Stimulated activated CD8-positive, alpha-beta memory T cell treated with anti-CD3 and anti-CD28 coated beads, Interleukin-2, amount 100 ng/mL, for 1 hour (primary cell): ENCODE data around the gene DCAF10.
"Not testable (repeated sequence)": the region's sequence is repeated elsewhere in the genome, so short reads cannot be mapped to it uniquely, and the experiment has no call there.

ENCODE experiments used
- DNase-seq, 2 donors: peaks; one replicate each; pipeline ENCODE4 v3.0.0-alpha.2; 2020; ENCODE audit warnings: low read depth in 2 of 2

Gene DCAF10

DNA sequence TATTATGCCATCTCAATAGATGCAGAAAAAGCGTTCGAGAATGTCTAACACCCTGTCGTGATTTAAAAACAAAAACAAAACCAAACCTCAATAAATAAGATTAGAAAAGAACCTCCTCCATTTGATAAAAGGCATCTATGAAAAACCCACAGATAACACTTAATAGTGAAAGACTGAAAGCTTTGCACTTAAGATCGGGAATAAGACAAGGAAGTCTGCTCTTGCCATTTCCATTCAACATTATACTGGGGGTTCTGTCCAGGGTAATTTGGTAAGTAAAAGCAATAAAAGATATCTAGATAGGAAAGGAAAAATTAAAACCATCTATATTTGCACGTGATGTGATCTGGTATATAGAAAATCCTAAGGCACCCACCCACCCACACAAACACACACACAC, 8.5 kb upstream of the DCAF10 start:
- no peak for DNase-seq

DNA sequence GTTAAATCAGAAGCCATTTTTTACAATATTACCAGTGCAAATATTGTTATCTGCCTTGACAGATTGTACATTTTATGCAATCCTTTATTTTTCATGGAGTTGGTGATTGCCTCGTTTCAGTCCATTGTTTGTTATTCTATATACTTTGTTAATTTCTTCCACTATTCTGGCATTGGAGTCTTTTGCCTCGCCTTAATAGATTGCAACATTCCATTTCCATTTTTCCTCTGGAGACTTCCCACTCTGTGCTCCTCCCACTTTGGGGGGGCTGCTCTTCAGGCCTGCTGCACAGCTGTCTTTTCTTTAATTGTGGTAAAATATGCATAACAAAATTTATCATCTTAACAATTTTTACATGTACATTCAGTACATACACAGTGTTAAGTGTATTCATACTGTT, 4.4 kb upstream of the DCAF10 start:
- no peak for DNase-seq

DNA sequence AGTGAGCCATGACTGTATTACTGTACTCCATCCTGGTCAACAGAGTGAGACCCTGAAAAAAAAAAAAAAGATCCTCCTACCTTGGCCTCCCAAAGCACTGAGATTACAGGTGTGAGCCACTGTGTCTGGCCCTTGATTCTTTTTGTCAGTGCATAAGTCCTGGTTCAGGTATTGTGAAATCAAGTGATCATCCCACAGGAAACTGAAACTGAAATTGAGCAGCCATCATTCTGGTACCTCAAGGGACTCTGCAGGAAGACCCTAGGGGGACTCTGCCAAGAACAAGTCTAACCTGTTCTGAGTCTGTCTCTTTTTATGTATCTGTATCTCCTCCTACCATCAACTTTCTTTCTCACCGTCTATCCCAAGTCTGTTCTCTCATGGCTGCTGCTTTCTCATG, 1.9 kb upstream of the DCAF10 start:
- no peak for DNase-seq

DNA sequence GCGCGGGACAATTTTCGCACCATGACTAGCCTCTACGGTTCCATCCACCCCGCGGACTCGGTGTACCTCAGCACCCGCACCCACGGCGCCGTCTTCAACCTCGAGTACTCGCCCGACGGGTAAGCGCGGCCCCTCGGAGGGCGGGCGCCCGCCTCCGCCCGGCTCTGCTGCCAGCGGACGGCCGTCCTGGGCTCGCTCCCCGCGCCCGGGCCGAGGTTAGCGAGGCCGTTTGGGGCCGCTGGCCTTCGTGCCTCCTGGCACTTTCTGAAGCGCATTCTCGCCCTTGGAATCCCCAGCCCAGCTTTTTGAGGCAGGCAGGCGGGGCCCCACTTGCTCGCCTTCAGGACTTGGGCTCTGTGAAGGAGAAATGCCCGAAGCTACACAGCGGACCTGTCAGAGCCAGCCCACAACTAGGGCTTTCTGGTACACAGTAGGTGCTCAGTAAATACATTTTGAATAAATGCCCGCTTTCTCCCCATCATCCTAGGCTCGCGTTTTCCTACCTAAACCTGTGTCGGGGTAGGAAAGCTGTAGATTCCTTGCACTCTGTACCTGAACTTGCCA, 772 bp downstream of the DCAF10 start:
- no peak for DNase-seq

DNA sequence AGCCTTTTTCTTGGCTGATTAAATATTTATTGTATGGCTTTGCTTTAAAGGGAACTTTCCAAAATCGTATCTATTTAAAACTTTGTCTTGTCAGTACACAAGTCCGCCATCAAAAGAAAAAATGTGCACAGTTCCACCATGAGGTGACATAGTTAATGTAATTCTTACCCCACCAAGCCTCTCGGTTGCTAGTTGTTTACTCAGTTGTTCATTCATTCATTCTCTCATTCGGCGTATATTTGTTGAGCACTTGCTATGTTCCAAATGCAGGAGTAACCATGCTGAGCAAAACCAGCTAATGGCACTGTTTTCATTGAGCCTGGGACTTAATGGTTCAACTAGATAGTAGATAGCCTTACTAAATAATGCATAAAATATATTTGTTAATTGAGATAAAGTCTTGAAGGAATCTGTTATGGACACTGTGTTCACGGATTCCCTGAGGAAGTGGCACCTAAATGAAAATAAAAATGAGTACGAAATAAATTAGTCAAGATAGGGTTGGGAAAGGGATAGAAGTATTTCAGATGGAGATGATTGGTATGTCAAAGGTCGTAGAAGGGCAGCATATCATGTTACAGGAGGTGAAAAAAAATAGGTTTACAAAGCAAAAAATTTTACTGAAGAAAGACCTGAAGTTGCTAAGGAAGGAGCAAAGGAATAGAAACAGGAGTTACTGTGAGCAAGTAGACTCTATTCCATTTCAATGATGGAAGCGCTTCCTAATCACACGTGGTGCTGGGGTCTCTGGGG, 1.5 kb downstream of the DCAF10 start:
- DNase-seq: no peak

DNA sequence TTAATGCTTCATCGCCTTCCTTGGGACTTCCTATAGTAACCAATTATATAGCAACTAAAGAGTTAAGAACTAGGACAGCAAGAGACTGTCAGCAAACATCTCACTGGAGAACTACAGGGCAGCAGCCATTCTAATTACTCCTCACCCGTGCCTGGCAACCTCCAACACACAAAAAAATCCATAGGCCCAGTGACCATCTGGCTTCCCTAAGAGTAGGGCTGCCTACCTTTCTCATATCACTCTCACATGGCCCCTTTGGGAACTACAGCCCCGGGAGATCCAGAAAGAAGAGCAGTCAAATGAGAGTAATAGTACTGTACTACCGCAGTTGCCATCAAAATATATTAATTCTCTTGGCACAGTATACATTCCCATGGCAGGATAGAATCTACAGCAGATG, 5.7 kb downstream of the DCAF10 start:
- DNase-seq: no peak

DNA sequence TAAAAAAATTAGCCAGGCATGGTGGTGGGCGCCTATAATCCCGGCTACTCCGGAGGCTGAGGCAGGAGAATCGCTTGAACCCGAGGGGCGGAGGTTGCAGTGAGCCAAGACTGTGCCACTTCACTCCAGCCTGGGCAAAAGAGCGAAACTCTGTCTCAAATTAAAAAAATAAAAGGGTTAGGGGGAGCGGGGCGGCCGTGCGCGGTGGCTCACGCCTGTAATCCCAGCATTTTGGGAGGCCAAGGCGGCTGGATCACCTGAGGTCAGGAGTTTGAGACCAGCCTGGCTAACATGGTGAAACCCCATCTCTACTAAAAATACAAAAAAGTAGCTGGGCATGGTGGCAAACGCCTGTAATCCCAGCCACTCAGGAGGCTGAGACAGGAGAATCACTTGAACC, 9.1 kb downstream of the DCAF10 start:
- DNase-seq: not testable (repeated sequence)

DNA sequence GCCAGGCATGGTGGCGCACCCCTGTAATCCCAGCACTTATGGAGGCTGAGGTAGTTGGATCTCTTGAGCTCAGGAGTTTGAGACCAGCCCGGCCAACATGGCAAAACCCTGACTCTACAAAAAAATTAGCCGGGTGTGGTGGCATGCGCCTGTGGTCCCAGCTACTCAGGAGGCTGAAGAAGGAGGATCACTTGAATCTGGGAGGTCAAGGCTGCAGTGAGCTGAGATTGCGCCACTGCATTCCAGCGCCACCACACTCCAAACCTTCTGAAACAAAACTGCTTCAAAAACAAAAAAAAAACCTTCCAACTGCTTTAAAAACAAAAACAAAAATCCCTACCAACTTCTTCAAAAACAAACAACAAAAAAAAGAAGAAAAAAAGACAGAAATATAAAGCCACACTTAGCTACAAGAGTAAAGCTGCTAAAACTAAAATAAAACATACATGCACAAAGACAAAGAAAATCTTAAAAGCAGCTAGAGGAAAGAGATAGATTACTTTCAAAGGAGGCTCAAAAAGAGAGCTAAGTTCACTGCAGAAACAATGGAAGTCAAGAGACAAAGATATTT, 11.4 kb downstream of the DCAF10 start:
- DNase-seq: no peak

DNA sequence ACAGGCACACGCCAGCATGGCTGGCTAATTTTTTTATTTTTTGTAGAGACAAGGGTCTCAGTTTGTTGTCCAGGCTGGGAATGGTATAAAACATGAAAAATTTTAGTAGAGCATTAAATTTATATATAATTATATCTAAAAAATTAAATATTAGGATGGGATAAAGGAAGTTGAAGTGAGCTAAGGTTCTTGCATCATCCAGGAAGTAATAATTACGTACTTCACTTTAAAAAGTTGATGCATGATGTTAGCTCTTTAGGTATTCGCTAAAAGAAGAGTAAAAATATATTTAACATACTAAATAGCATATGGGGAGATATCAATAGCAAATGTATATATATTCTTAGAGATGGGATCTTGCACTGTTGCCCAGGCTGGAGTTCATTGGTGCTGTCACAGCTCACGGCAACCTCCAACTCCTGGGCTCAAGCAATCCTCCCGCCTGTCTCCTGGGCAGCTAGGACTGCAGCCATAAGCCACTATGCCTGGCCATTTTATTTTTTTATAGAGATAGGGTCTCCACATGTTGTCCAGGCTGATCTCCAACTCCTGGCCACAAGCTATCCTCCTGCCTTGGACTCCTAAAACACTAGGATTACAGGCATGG, 12.3 kb downstream of the DCAF10 start:
- no peak for DNase-seq

DNA sequence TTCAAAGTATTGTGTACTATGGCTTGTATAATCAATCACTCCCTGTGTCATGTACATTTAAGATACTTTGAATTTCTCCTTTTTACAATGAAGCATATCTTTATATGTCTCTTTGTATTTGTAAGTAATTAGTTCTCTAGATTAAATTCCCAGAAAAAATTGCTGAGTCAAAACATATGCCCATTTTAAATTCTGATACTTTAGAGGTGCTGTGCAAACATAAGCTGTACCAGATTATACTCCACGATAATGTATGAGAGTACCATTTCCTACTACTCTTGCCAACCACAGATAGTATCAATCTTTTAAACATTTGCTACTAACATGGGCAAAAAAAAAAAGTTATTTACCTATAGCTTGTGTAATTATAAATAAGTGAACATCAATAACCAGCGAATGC, 18.3 kb downstream of the DCAF10 start:
- no peak for DNase-seq

DNA sequence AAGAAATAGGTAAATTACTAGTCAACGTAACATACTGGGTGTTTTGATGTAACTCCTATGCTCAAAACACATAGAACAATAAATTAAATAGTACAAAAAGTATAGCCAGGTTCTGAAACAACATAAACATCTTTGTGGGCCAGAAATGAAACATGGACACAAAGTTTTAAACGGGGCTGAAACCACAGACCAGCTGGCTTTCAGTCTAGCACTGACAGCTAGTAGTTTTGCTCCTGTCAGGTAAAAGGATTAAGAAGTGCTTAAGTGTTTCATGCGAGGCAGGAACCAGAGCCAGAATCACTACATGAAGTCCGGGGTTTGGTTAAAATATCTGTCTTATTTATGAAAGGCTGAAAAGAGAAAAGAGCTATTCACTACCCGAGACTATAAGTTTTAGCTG, 19.5 kb downstream of the DCAF10 start:
- DNase-seq: no peak

DNA sequence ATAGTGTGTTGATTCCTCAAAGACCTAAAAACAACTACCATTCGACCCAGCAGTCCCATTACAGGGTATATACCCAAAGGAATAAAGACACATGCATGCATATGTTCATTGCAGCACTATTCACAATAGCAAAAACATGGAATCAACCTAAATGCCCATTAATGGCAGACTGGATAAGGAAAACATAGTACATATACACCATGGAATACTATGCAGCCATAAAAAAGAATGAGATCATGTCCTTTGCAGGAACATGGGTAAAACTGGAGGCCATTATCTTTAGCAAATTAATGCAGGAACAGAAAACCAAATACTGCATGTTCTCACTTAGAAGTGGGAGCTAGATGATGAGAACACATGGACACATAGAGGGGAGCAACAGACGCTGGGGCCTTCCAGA, 24.6 kb downstream of the DCAF10 start:
- DNase-seq: not testable (repeated sequence)

DNA sequence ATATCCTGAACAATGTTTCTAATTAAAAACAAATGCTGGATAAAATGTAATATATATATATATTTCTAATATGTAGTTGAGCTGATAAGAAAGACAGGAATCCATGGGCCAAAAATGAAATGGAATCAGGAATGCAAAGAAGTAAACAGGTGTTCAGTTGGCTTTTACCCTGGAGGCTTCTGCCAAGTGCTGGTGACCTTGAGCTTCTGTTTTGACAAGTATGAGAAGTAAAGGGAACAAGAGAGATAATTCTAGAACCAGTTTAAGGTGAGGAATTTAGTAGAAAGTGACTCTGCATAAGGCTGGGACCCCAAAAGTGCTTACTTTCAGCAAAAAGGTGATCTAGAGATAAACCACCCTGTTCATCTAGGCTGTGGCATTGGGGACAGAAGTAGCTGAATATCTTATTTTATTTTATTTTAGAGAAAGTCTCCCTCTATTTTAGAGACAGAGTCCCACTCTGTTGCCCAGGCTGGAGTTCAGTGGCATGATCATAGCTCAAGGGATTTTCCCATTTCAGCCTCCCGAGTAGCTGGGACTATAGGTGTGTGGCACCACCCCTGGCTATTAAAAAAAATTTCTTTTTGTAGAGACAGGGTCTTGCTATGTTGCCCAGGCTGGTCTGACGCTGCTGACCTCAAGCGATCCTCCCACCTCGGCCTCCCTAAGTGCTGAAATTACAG, 27.0 kb downstream of the DCAF10 start:
- no peak for DNase-seq

DNA sequence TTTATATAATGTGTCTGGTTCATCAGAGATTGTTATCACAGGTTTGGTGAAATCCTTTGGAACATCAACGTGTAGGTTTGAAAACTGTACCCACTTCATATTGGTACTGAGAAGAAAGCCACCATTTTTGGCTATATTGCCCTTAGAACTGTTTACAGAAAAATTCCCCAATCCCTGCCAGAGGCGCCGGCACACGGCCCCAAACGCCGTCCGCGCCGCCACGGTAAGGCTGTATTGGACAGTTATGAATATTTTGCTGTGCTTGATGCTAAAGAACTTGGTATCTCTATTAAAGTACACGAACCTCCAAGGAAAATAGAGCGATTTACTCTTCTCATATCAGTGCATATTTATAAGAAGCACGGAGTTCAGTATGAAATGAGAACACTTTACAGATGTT, 35.2 kb downstream of the DCAF10 start:
- no peak for DNase-seq

DNA sequence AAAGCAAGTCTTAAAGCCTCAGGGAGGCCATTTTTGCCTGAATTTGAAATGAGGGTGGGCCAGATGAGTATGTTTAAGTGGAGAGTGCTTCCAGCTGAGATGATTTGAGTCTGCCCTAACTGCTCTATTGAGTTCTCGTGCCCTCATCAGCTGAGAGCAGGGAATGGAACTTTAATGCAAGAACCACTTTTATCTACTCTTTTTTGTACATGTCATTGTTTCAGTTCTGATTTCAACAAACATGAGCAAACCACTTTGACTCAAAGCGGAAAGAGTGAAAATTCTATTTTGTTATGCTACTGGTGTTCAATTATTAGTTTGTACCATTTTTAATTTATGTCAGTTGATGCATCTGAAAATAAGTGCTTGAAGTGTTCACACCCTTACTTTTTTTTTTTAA, 35.8 kb downstream of the DCAF10 start:
- DNase-seq: no peak

DNA sequence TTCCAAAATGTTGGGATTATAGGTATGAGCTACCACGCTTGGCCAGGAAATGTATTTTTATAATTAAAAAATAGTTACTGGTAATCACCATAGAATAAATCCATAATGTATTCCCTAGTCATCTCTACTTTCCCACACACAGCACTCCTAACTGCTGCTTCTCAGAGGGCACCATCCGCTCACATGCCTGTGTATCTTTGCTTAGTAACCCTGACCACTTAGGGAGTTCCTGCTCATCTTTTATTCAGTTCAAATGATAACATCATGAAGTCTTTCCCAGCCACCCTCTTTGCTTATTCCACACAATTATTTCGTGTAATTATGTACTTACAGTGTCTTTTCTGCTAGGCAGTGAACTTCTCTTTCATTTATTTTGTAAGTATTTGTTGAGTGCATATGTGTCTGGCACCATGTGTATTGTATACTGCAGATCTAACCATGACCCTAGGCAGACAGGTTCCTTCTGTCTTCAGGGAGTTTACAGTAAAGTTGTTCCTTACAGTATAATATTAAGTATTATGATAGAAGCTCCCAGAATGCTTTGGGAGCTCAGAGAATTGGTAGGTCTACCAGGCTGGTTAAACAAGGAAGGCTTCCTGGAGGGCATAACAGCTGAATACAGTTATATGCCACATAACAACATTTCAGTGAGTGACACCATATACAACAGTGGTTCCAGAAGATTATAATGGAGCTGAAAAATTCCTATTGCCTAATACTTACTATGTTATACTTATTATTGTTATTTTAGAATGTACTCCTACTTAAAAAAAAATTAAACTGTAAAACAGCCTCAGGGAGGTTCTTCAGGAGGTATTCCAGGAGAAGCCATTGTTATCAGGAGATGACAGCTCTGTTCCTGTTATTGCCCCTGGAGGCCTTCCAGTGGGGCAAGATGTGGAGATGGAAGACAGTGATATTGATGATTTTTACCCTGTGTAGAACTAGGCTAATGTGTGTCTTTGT, 39.2 kb downstream of the DCAF10 start:
- no peak for DNase-seq

DNA sequence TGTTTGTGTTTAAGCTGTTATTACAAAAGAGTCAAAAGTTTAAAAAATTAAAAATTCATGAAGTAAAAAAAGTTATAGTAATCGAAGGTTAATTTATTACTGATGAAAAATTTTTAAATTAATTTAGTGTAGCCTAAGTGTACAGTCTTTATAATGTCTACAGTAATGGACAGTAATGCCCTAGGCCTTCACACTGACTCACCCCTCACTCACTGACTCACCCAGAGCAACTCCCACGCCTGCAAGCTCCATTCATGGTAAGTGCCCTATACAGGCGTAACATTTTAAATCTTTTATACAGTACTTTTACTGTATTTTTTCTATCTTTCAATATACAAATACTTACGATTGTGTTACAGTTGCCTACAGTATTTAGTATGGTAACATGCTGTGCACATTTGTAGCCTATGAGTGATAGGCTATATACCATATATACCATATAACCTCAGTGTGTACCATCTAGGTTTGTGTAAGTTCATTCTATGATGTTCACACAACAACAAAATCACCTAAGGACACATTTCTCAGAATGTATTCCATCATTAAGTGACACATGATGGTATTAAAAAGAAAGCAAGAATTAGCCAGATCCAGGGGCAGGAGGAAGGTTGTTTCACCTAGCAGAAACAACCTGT, 40.1 kb downstream of the DCAF10 start:
- no peak for DNase-seq

DNA sequence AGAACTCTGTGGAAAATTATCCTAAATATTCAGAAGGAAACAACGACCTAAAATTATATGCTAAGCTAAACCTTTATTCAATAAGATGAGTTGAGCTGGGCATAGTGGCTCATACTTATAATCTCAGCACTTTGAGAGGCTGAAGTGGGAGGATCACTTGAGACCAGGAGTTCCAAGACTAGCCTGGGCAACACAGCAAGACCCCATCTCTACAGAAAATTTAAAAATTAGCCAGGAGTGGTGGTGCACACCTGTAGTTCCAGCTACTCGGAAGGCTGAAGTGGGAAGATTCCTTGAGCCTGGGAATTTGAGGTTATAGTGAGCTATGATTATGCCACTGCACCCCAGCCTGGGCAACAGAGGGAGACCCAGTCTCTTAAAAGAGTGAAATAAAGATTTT, 51.6 kb downstream of the DCAF10 start:
- no peak for DNase-seq

DNA sequence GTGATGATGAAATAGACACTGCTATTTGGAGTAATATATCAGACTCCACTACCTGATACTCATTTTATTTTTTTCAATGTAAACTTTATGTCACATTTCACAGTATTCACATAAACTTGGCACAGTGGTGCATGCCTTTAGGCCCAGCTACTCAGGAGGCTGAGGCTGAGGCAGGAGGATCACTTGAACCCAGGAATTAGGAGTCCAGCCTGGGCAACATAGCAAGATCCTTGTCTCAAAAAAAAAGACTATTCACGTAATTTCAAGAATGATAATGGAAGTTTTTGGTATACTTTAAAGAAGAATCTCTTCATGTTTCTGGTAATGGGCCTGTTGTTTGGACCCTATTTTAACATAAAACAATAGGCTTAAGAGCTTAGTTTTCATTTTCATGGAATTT, 56.0 kb downstream of the DCAF10 start:
- no peak for DNase-seq

DNA sequence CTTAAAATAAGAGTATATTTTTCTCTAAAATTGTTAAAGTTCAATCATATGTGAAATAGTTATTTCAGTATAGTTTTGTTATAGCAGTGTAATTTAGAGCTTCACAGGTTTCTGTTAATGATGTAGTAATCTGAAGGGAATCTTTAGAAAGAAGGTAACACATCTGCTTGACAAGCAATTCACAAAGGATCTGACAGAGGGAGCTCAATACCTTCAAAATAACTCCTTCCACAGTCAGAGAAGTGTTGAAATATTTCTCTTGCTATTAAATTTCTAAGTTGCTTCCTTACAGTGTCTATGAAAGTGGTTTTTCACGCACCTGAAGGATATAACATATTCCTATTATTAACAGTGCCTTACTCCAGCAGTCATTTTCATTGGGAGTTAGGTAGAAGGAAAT, 58.4 kb downstream of the DCAF10 start:
- no peak for DNase-seq

DNA sequence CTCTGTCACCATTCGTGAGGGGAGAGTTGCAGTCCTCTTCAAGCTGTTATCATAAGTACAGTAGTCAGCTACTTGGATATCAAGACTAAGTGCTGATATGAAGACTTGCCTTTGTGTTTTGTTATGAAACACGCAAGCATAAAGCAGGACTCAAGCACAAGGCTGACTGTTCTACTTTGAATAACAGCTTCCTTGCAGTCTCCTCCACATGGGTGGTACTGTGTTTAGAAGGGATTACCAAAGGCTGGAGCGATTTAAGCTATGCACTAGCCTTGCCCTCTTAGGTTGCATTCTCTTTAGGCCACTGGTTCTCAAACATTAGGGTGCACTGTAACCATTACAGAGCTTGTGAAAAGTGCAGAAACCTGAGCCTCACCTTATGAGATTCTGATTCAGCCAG, 61.9 kb downstream of the DCAF10 start:
- DNase-seq: no peak
